Limb (tissue), 2 donors: ENCODE results near the gene CREBBP.

Experiments
- DNase-seq, 2 donors: peaks; one replicate each; pipeline ENCODE4 v3.0.0-alpha.2; 2016; ENCODE audit errors: extremely low spot score in 2 of 2

CREBBP gene

DNA sequence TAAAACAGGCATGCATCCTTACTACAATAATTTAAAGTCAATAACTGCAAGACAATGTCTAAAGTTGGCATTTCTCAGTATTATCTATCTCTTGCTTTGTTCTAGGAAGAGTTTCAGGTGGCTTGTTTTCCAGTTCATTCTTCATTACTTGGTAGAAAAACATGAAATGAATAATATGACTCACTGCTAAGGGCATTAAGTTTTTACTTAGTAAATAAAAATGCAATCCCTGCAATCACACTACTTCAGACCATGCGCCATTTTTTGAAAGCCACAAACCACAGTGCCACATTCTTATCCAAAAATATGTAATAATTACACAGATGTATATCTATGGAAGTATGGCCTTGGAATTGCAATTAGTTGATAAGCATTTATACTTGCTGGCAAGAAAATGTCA lies 55.4 kb downstream of the CREBBP start:
- DNase-seq = no peak

DNA sequence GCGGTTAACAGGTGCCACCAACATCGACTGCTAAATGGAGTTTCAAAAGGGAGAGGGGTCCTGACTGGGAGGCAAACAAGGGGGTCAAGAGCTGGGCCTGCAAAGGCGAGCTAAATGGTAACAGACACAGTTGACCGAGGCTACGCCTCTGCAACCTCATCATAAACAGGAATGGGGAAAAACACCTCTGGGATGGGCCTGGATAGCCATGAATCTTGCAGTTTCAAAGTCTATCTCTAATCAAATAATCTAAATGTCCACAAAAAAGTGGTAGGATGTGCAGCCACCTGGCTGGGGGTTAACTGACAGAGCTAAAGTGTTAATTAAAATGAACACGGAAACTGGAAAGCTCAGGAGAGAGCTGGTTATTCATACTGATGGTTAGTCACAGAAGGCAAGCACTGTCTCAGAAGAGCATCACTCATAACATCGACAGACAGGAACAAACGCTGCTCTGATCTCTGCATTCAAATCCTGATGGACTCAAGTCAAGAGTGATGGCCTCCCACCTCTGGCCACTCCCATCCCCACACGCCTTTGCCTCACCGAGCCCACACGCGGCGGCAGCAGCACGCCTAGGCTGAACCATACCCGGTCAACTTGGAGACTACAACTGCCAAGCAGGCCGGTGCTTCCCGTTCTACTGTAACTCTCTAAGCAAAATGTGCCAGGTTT lies 56.3 kb downstream of the CREBBP start:
- DNase-seq = no peak

DNA sequence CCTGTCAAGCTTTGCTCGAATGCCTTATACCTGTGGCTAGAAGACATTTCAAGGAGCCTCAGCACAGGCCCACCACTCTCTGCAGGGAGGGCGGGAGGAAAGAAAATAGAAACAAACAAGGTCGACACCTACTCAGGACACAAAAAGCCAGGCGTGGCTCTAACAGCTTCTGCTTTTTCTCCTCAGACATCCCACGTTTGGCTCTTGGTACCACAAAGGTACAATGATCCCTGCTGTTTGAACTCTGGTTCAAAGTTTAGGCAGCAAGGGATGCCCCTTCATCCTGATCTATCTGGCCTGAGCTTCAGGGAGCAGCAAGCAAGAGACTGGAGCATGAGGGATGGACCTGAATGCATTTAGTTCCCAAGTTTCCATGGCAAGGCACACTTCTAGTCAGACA lies 57.1 kb downstream of the CREBBP start:
- no peak for DNase-seq

DNA sequence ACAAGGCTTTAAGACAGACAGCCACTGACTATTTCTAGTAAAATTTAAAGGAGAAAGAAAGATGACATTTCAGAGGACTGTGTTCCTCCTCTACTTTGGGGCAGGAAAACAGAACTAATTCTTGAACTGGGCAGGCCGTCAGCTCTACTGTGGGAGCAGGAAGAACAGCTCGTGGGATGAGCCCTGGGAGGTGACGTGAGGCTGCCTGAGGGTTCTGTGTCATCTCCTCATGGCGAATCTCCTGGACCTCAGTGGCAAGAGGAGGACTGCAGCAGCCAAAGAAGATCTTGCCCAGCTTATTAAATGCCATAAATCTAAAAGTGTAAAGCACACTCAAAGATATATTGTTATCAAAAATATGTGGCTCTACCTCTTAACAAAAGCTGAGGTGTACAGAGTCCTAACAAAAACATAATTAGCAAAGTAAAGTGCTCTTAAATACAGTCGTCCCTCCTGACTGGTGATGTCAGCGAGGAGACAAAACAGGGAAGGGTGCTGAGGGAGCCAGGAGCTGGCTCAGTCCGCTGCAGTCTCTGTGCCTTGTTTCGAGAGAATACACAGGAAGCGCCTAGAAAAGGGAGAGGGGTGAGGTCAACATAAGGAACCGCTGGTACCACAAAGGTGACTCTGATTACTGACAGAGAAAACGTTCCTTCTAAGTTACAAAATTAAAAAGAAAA lies 58.0 kb downstream of the CREBBP start:
- no peak for DNase-seq

DNA sequence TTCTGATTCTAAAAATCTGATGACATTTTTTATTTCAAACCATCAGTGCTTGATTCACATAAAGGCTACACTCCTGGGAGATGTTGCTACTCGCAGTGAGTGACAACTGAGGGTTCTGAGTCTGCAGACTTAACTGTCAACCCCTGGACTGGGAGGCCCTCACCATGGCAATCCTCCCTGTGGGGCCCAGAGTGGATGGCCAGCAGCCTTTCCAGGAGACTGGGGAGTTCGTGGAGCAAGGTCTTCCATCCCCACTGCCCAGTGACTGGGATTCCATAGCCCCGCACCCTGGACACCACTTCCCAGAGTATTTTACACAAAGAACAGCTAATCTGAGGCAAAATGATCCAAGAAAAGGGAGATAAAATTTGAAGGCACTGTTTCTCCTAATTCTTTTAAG lies 59.3 kb downstream of the CREBBP start:
- no peak for DNase-seq

DNA sequence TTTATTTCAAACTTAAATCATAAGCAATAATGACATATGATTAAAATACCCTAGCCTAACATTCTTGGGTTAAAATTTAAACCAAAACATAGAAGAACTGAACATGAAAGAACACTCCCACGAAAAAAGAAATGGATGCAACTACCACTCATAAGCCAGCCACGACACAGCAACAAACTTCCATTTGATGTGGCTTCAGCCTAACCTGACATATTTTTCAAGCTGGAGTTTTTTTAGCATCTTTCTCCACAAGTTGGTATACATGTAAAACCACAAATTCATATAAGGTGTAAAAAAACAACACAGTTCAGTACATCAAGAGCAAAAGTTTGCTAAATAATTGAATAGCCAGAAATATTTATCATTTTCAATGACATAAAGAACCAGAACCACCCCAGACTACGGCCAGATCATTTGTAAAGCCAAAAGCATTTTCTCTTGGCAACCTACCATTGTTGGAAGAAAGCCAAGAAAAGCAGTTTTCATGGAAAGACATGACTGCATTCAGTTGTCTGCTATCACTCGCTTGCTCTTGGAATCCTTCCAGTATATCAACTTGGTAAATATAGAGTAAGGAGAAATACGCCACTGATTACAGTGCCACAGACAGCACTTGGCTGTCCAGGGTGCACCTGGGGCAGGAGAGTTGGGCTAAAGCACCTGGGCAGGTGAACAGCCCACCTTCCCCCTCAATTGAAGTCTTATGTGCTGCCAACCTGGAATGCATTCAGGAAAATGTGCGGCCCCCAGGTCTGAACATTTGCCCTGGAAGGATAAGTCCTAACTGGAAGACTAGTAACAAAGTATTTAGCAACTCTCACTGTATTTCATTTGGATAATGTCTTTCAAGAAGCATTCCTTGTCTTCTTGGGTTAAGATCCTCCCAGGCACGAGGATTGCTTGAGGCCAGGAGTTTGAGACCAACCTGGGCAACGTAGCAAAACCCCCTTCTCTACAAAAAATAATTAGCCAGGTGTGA lies 60.5 kb downstream of the CREBBP start:
- DNase-seq = peak; percentile 44 to 81

DNA sequence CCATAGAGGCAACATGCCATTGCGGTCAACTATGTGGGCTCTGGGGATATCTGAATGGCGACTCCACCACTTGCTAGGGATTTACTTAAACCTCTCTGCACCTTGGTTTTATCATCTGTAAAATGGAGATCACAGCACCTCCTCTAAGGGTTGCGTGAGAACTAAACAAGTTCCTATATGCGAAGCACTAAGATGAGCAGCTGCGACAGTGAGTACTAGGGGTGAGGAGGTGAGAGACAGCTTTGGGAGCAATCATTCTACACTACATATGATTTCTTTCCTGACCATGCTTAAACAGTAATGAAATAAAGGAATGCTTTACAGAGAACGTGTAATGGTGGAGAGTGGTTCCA lies 61.4 kb downstream of the CREBBP start:
- DNase-seq = no peak

DNA sequence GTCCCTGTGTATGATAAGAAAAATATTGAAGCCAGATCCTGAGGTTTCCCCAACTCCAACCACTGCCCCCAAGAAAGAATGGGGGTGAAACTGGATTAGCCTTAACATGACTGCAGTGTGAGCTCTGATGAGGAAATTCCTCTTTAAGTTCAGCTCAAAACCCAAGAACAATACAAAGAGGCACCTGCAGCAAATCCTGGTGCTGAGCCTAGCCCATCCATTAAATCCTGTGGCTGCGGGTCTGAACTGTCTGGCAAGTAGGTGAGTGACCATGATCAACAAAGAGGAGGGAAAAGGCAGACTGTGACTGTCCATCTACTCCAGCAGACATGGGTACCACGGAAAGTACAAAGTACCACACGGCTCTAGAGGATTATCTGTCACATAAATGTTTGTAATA lies 64.2 kb downstream of the CREBBP start:
- no peak for DNase-seq

DNA sequence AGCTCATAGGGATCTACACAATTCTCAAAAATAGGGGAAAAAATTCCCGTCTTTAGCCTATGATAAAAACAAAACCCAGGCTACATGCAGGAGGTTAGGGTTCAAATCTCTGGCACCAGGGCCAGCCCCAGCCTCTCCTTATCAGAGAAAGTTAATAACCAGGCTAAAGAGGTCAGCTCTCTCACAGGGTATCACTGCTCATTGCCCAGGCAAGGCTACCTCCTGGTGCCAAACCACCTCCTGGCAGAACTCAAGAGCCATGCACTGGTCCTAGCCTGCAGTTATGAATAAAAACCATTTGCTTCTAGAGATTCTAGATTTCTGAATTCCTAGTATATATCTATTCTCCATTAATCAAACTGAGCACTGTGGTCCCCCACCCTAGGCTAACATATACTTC lies 65.8 kb downstream of the CREBBP start:
- DNase-seq = no peak

DNA sequence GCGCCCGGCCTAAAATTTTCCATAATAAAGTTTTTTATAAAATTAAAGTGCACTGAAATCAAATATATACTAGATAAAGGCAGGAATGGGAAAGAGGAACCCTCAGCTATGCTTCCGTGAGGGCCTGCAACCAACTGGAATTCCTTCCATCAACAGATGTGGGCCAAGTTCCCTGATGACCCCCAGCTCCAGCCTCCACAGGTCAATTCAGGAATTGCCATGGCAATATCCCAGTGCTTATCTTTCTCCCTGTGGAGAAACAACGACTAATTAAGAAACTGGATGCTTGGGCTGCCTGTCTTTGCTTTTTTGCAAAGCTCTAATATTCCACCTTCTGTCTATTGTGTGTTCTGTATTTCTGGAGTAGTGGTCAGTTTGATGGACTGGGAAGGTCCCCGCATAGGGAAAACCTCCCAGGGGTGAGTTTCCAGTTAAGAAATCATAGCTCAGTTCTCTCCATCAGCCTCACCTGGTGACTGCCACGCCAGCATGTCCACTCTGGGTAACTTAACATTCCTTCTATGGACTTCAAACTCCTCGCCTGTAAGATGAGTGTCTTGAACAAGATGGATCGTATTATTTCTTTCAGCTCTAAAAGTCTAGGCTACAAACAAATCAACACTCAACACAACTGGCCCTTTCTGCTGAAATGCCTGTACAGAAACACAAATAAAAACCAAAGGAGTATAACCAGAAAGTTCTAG lies 67.9 kb downstream of the CREBBP start:
- DNase-seq = no peak

DNA sequence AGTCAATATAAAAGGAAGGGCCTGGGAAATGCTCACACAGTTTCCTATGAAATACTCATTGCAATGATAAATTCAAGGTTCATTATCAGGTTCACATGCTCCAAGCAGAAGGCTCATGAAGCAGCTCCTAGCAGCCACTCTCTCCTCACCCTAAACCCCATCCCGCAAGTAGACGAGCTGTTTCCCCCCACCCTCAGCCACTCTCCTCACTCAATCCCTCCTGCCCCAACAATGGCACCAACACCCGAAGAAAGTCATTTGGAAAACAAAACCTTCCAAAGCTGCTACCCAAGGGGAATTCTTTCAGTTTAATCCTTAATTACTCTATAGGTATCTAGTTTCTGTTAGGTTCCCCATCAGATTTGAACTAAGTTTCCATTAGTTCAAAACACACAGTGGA lies 69.7 kb downstream of the CREBBP start:
- no peak for DNase-seq

DNA sequence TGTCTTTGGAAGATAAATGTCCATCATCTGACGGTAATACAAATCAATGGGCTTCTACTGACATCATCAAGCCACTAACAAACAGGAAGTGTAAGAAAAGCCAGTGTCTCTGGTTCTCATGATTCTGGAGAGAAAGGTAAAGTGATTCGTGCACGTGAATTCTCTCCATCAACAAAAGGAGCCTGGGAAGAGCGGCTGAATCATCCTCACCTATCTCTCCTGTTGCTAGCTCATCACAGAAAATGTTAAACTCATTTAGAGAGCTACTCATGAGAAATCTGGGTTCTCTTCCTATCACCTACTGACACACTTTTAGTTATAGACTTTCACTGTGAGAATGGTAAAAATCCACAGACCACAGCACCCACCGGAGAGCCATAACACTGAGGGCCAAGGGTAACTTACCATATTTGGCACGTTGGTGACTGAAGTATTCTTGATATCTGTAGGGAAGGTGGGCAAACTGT lies 70.3 kb downstream of the CREBBP start:
- no peak for DNase-seq

DNA sequence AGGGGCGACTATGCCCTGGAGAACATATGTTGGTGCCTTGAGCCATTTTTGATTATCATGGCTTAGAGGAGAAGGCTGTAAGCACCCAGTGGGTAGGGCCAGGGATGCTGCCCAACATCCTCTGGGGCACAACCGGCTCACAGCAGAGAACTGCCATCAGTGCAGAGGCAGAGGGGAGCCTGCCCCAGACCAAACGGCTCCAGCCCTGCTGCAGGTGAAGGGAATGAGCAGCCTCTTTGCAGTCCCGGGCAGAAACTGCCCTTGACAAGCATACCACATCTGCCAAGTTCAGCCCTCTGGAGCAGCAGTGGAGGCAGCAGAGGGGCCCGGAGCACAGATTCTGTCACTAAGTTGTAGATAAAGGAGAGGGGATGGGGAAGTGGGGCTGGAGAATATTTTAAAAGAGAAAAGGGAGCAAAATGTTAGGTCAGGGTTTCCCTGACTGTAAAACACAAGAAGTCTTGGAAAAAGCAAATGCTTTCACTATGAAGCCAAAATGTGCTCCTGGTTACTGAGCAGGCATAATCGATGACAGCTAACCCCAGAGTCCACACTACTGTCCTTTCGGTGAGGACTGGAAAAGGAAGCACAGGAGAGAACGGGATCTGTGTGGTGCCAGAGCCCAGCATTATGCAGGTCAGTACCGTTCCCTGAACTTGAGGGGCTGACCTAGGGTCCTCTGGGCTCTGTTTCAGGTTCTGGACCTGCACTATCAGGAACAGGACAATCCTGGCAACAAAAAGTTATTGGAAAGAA lies 72.0 kb downstream of the CREBBP start:
- DNase-seq = no peak

DNA sequence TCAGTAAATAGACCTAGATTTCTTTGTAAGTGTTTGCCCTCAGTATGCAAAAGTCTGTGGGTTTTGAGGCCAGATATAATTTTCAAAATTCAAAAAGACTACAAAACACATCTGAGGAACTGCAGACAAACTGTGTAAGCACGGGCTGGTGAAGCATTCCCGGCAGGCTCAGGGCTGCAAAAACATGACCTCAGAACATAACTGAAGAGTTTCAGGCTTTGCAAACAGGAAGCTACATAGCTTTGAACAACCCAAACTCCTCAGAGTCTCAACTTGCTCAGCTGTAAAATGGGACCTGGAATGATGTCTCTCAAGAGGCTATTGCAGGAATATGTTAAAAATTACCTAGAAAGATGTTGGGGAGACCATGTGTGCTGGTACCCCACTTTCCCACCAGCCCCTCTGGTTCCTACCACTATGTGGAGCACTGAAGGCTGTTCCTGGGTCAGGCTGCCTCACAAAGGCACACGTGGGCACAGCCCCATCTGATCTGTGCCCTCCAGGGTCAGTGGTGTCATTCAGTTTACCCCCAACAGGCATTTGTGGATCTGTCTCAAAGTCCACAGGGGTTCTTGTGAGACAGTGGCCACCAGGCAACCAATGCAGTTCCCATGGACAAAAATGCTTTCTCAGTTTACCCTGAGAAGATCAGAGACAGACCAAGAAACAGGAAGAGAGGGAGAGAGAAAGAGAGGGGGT lies 72.9 kb downstream of the CREBBP start:
- no peak for DNase-seq

DNA sequence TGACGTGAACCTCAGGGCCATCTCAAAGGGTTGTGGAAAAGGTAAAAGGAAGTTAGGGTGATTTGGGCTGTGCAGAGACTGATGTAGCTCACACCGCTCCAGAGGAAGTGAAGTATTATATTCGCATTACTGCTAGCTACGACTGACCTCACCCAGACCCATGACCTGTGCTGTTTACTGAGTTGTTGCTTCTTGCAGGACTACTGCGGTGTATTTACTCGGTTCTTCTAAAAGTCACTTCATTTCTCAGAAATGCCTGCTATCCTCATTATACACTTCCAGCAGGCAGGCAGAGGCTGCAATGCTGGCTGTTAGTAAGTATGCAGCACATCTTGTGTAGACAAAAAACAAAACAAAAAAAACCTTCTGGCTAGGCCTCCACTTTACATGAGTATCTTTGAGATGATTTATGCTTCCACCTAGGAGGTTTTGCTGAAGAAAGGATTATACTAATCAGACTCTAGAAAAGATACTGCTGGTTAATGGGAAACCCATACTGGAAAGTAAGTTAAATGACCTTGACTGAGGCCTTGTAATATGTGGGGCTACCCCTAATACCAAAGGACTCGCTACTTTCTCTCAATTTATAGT lies 76.0 kb downstream of the CREBBP start:
- DNase-seq = no peak

DNA sequence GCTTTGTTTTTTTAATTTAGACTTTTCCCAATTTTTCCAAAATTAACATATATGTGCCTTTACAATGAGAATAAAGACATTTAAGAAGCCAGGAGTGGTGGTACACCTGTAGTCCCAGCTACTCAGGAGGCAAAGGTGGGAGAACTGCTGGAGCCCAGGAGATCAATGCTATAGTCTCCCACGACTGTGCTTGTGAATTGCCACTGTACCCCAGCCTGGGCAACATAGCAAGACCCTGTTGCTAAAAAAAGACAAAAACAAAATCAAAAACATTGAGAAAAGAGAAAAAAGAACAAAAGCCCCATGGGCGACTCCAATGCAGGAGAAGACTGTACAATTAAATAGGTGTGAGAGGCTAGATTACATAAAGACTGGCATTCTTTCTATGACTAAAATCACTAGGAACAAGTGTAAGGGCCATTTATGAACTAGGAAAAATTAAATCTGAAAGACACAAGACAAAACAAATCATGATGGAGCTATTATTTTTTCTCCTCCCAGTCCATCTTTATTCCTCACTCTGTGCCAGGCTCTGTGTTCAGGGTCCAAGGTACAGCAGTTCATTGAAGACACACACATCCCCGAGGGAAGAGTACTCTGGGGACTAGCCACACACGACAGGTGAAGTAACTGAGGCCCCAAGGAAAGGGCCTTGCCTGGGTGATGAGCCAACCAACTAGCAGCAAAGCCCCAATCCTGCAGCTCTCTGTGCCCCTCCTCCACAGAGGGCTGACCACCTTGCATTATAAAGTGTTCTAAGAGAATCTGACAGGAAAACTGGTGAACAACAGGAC lies 79.8 kb downstream of the CREBBP start:
- DNase-seq = no peak

DNA sequence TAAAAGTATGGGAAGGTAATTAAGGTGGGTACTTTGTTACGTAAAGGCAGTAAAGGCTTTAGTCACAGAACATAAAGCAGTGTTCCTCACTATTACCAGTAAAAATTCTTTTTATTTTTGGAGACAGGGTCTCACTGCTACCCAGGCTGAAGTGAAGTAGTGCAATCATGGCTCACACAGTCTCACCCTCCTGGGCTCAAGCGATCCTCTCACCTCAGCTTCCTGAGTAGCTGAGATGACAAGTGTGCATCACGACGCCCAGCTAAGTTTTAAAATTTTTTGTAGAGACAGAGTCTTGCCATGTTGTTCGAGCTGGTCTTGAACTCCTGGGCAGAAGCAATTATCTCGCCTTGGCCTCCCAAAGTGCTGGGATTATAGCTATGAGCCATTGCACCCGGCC lies 80.5 kb downstream of the CREBBP start:
- no peak for DNase-seq

DNA sequence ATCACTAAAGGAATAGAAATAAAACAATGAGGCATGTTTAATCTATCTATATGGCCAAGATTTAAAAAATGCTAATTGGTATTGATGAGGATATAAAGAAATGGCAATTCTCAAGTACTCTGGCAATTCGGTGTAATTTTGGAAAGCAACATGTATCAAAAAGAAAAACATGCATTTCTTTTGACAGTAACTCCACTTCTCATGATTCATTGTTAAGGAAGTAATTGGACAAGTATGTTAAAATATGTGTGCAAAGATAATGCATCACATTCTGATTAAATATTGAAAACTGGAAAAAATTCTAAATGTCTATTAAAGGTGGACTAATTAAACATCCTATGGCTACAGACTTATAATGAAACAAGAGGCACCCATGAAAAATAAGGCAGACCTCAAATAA lies 81.2 kb downstream of the CREBBP start:
- no peak for DNase-seq

DNA sequence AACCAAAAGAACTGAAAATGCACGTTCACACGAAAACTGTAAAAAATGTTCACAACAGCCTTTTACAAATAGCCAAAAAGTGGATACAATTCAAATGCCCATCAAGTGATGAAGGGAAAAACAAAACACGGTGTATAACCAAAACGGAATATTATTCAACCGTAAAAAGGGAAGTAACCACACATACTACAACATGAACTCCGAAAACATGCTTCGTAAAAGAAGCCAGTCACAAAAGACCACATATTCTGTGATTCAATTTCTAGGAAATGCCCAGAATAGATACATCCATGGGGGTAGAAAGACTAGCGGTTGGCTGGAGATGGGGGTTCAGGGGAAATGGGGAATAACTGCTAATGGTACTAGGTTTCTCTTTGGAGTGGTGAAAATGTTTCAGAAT lies 81.7 kb downstream of the CREBBP start:
- DNase-seq = no peak
